Measurements from ENCODE around the gene PRKAR1B. TPM values are rescaled to one million over a fixed set of nuclear protein-coding genes. Genes with fewer than 3 reads are reported as not detected.

The PRKAR1B gene
- total RNA-seq, 1 donor from 2014 or later = 19.3 TPM

DNA sequence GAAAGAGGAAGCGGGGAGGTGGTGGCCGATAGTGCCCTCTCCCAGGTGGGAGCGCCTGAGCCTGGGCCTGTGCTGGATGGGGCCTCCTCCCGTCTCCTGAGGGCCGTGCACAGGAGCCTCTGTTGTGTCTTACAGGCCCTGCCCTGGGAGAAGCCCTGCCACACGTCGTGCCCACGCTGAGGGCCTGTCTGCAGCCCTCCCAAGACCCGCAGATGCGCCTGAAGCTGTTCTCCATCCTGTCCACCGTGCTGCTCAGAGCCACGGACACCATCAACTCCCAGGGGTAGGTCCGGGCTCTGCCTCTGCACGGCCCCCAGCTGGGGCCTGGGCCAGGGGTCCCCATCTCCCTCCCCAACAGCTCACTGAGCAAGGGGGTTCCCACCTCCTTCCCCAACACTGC is 43.3 kb upstream of the PRKAR1B start:
- no peaks in the 10 kb centered on the region for H3K9me3 ChIP-seq (ENCODE audit: control insufficient read depth in 3 of 3, low read length in 3 of 3)
- no peak overlapping the region for H3K27ac ChIP-seq (ENCODE audit: low read depth, low read length)
- H3K4me1 ChIP-seq (ENCODE audit: control insufficient read depth in 3 of 3, insufficient read depth in 3 of 3, low read length in 3 of 3) = peaks cover 17 to 23% (median 19%) of the 10 kb centered on the region in 3 donors
- peaks cover 18 to 24% (median 21%) of the 10 kb centered on the region in 3 donors for H3K36me3 ChIP-seq (ENCODE audit: control insufficient read depth in 3 of 3, insufficient read depth in 3 of 3, low read length in 3 of 3)
- H3K27me3 ChIP-seq (ENCODE audit: control insufficient read depth in 3 of 3, insufficient read depth in 3 of 3, low read length in 3 of 3) = no peaks in the 10 kb centered on the region
- H3K9ac ChIP-seq (ENCODE audit: low read depth in 1 of 3, low read length in 3 of 3) = no peak overlapping the region
- H3K4me3 ChIP-seq (ENCODE audit: low read length in 3 of 3) = no peak overlapping the region

DNA sequence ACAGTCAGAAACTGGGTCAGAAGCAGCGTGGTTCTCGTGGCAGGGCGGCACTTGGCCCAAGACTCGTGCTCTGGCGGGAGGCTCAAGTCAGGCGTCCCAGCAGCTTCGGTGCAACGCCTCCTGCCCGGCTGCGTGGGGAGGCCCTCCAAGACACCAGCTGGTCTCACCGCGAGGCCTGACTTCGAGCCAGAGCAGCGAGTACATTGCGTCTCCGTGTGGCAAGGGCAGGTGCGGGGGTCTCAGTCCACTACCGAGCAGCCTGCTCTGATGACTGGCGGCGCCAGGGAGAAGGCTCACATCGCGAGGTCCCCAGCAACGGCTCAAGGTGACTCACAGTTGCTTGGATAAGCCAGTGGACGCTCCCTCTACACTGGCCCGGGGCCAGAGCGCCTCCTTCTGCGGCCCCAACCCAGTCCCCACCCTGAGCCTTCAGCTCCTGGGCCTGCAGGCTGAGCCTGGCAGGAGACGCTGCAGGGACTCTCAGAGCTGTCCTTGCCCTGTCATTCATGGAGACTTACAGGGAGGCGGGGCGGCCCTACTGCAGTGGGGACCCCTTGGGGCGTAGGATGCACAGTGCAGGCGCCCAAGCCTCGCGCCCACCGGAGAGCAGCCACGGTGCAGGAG is 41.9 kb upstream of the PRKAR1B start:
- peaks cover 22 to 29% (median 26%) of the 10 kb centered on the region in 3 donors for H3K36me3 ChIP-seq (ENCODE audit: control insufficient read depth in 3 of 3, insufficient read depth in 3 of 3, low read length in 3 of 3)

DNA sequence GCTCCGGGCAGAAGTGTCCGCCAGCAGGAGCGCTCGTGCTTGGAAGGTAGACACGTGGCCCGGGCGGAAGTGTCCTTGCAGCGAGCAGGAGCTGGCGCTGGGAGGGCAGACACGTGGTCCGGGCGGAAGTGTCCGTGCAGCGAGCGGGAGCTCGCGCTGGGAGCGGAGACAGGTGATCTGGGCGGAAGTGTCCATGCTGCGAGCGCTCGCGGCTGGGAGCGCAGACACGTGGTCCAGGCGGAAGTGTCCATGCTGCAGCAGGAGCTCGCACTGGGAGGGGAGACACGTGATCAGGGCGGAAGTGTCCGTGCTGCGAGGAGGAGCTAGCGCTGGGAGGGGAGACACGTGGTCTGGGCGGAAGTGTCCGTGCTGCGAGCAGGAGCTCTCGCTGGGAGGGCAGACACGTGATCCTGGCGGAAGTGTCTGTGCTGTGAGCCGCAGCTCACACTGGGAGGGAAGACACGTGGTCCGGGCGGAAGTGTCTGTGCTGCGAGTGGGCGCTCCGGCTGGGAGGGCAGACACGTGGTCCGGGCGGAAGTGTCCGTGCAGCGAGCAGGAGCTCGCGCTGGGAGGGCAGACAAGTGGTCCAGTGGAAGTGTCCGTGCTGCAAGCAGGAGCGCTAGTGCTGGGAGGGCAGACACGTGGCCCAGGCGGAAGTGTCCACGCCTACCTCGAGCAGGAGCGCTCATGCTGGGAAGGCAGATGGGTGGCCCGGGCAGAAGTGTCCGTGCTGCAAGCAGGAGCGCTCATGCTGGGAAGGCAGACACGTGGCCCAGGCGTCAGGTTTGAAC is 41.1 kb upstream of the PRKAR1B start:
- H3K4me3 ChIP-seq (ENCODE audit: low read length in 3 of 3) = peak overlapping the region in 2 of 3 donors; percentile 13 to 40
- no peaks in the 10 kb centered on the region for H3K9me3 ChIP-seq (ENCODE audit: control insufficient read depth in 3 of 3, low read length in 3 of 3)
- H3K27ac ChIP-seq (ENCODE audit: low read depth, low read length) = peak overlapping the region; percentile 75

More for the DNA sequence above, 41.9 kb upstream of the PRKAR1B start:
- Histone ChIP-seq H3K27ac (ENCODE audit: low read depth, low read length) (peak overlapping the region; percentile 75), H3K27me3 (ENCODE audit: control insufficient read depth in 3 of 3, insufficient read depth in 3 of 3, low read length in 3 of 3) (no peaks in the 10 kb centered on the region), H3K4me1 (ENCODE audit: control insufficient read depth in 3 of 3, insufficient read depth in 3 of 3, low read length in 3 of 3) (peaks cover 17 to 23% (median 19%) of the 10 kb centered on the region in 3 donors), H3K9me3 (ENCODE audit: control insufficient read depth in 3 of 3, low read length in 3 of 3) (no peaks in the 10 kb centered on the region), H3K4me3 (ENCODE audit: low read length in 3 of 3) (peak overlapping the region in 2 of 3 donors; percentile 13 to 40), H3K9ac (ENCODE audit: low read depth in 1 of 3, low read length in 3 of 3) (peak overlapping the region in 2 of 3 donors; percentile 38 to 51)

DNA sequence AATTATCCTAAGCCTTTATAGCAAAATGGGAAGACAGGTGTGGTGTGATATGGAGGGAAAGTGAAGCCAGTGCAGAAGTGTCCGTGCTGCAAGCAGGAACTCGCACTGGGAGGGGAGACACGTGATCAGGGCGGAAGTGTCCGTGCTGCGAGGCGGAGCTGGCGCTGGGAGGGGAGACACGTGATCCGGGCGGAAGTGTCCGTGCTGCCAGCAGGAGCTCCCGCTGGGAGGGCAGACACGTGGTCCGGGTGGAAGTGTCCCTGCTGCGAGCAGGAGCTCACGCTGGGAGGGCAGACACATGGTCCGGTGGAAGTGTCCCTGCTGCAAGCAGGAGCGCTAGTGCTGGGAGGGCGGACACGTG is 40.5 kb upstream of the PRKAR1B start:
- H3K36me3 ChIP-seq (ENCODE audit: control insufficient read depth in 3 of 3, insufficient read depth in 3 of 3, low read length in 3 of 3) = peaks cover 25 to 30% (median 29%) of the 10 kb centered on the region in 3 donors
- no peak overlapping the region for H3K4me3 ChIP-seq (ENCODE audit: low read length in 3 of 3)
- no peak overlapping the region for H3K9ac ChIP-seq (ENCODE audit: low read depth in 1 of 3, low read length in 3 of 3)
- peak overlapping the region; percentile 75 for H3K27ac ChIP-seq (ENCODE audit: low read depth, low read length)
- no peaks in the 10 kb centered on the region for H3K27me3 ChIP-seq (ENCODE audit: control insufficient read depth in 3 of 3, insufficient read depth in 3 of 3, low read length in 3 of 3)
- H3K4me1 ChIP-seq (ENCODE audit: control insufficient read depth in 3 of 3, insufficient read depth in 3 of 3, low read length in 3 of 3) = peaks cover 17 to 23% (median 19%) of the 10 kb centered on the region in 3 donors
- no peaks in the 10 kb centered on the region for H3K9me3 ChIP-seq (ENCODE audit: control insufficient read depth in 3 of 3, low read length in 3 of 3)

More for the DNA sequence above, 41.1 kb upstream of the PRKAR1B start:
- peak overlapping the region in 1 of 3 donors; percentile 51 for H3K9ac ChIP-seq (ENCODE audit: low read depth in 1 of 3, low read length in 3 of 3)
- H3K27me3 ChIP-seq (ENCODE audit: control insufficient read depth in 3 of 3, insufficient read depth in 3 of 3, low read length in 3 of 3) = no peaks in the 10 kb centered on the region
- H3K36me3 ChIP-seq (ENCODE audit: control insufficient read depth in 3 of 3, insufficient read depth in 3 of 3, low read length in 3 of 3) = peaks cover 24 to 30% (median 27%) of the 10 kb centered on the region in 3 donors
- H3K4me1 ChIP-seq (ENCODE audit: control insufficient read depth in 3 of 3, insufficient read depth in 3 of 3, low read length in 3 of 3) = peaks cover 17 to 23% (median 19%) of the 10 kb centered on the region in 3 donors

DNA sequence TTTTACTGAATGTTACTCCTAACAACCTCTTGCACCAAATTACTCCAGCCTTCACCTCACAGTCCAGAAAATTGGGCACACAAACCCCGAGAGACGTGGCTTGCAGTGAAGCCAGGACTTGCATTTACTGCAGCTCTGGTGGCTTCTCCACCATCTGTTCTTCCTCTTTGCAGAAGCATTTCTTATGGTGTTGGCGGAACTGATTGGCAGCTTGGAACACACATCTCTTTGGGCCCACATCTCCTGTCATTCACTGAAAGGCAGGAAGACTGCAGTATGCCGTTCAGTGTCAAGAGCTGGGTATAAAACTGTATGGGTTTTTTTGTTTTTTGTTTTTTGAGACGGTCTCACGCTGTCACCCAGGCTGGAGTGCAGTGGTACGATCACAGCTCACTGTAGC is 38.3 kb upstream of the PRKAR1B start:
- Histone ChIP-seq H3K4me3 (ENCODE audit: low read length in 3 of 3) (no peak overlapping the region), H3K36me3 (ENCODE audit: control insufficient read depth in 3 of 3, insufficient read depth in 3 of 3, low read length in 3 of 3) (peaks cover 25 to 37% (median 37%) of the 10 kb centered on the region in 3 donors), H3K27me3 (ENCODE audit: control insufficient read depth in 3 of 3, insufficient read depth in 3 of 3, low read length in 3 of 3) (no peaks in the 10 kb centered on the region)

DNA sequence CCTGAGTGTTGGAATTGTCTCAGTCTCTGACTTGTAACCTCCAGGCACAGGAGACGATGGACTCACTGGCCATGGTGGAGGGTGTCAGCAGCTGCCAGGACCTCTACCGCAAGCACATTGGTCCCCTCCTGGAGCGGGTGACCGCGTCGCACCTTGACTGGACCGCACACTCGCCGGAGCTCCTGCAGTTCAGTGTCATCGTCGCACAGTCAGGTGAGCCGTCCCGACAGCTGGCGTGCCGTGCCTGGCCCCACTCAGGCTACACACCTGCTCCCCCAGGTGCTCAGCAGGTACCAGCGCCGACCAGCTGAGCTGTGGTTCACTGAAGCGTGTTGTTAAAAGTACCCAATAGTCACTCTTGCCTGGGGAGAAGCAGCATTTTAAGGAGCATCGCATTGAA is 36.7 kb upstream of the PRKAR1B start:
- no peaks in the 10 kb centered on the region for H3K27me3 ChIP-seq (ENCODE audit: control insufficient read depth in 3 of 3, insufficient read depth in 3 of 3, low read length in 3 of 3)
- no peak overlapping the region for H3K9ac ChIP-seq (ENCODE audit: low read depth in 1 of 3, low read length in 3 of 3)
- no peak overlapping the region for H3K27ac ChIP-seq (ENCODE audit: low read depth, low read length)
- no peak overlapping the region for H3K4me3 ChIP-seq (ENCODE audit: low read length in 3 of 3)
- H3K36me3 ChIP-seq (ENCODE audit: control insufficient read depth in 3 of 3, insufficient read depth in 3 of 3, low read length in 3 of 3) = peaks cover 35 to 41% (median 37%) of the 10 kb centered on the region in 3 donors
- H3K4me1 ChIP-seq (ENCODE audit: control insufficient read depth in 3 of 3, insufficient read depth in 3 of 3, low read length in 3 of 3) = peaks cover 6 to 12% (median 6%) of the 10 kb centered on the region in 3 donors
- no peaks in the 10 kb centered on the region for H3K9me3 ChIP-seq (ENCODE audit: control insufficient read depth in 3 of 3, low read length in 3 of 3)

More for the DNA sequence above, 38.3 kb upstream of the PRKAR1B start:
- no peak overlapping the region for H3K27ac ChIP-seq (ENCODE audit: low read depth, low read length)
- no peak overlapping the region for H3K9ac ChIP-seq (ENCODE audit: low read depth in 1 of 3, low read length in 3 of 3)
- peaks cover 9 to 18% (median 12%) of the 10 kb centered on the region in 3 donors for H3K4me1 ChIP-seq (ENCODE audit: control insufficient read depth in 3 of 3, insufficient read depth in 3 of 3, low read length in 3 of 3)
- H3K9me3 ChIP-seq (ENCODE audit: control insufficient read depth in 3 of 3, low read length in 3 of 3) = no peaks in the 10 kb centered on the region

DNA sequence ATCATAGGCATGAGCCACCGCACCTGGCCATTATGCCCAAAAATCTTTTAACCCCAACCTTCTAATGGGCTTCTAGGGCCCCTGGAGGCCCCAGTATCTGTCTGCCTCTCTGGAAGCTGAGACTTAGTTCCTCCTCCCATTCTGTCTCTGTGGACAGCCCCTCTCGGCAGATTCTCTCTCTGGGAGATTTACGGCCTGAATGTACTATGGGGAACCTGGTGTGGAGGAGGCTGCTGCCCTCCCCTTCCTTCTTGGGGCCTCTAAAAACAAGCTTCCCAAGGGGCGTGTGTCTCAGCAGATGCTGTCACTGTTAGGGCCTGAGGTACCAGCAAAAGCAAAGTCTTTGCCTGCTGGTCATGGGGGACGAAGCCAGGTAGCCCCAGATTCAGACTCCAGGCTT is 35.8 kb upstream of the PRKAR1B start:
- H3K9me3 ChIP-seq (ENCODE audit: control insufficient read depth in 3 of 3, low read length in 3 of 3) = no peaks in the 10 kb centered on the region
- H3K4me1 ChIP-seq (ENCODE audit: control insufficient read depth in 3 of 3, insufficient read depth in 3 of 3, low read length in 3 of 3) = peaks cover 0 to 3% (median 0%) of the 10 kb centered on the region in 3 donors
- no peak overlapping the region for H3K27ac ChIP-seq (ENCODE audit: low read depth, low read length)
- no peaks in the 10 kb centered on the region for H3K27me3 ChIP-seq (ENCODE audit: control insufficient read depth in 3 of 3, insufficient read depth in 3 of 3, low read length in 3 of 3)
- no peak overlapping the region for H3K9ac ChIP-seq (ENCODE audit: low read depth in 1 of 3, low read length in 3 of 3)
- H3K36me3 ChIP-seq (ENCODE audit: control insufficient read depth in 3 of 3, insufficient read depth in 3 of 3, low read length in 3 of 3) = peaks cover 37 to 45% (median 42%) of the 10 kb centered on the region in 3 donors
- no peak overlapping the region for H3K4me3 ChIP-seq (ENCODE audit: low read length in 3 of 3)

DNA sequence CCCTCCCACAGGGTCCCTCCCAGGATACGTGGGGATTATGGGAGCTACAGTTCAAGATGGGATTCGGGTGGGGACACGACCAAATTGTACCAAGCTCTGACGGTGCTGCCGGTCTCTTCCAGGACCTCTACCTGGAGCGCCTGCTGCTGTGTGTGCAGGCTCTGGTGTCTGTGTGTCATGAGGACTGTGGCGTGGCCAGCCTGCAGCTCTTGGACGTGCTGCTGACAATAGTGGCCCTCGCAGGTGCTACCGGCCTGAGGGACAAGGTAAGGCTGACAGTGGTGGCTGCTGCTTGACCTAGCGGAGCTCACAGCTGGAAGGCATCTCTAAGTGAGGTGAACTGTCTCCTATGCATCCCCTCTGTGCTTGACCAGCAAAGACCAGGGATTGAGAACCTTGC is 34.5 kb upstream of the PRKAR1B start:
- H3K36me3 ChIP-seq (ENCODE audit: control insufficient read depth in 3 of 3, insufficient read depth in 3 of 3, low read length in 3 of 3) = peaks cover 49 to 58% (median 55%) of the 10 kb centered on the region in 3 donors
- H3K4me1 ChIP-seq (ENCODE audit: control insufficient read depth in 3 of 3, insufficient read depth in 3 of 3, low read length in 3 of 3) = no peaks in the 10 kb centered on the region
- H3K27me3 ChIP-seq (ENCODE audit: control insufficient read depth in 3 of 3, insufficient read depth in 3 of 3, low read length in 3 of 3) = no peaks in the 10 kb centered on the region
- no peaks in the 10 kb centered on the region for H3K9me3 ChIP-seq (ENCODE audit: control insufficient read depth in 3 of 3, low read length in 3 of 3)
- no peak overlapping the region for H3K27ac ChIP-seq (ENCODE audit: low read depth, low read length)
- no peak overlapping the region for H3K9ac ChIP-seq (ENCODE audit: low read depth in 1 of 3, low read length in 3 of 3)
- no peak overlapping the region for H3K4me3 ChIP-seq (ENCODE audit: low read length in 3 of 3)

DNA sequence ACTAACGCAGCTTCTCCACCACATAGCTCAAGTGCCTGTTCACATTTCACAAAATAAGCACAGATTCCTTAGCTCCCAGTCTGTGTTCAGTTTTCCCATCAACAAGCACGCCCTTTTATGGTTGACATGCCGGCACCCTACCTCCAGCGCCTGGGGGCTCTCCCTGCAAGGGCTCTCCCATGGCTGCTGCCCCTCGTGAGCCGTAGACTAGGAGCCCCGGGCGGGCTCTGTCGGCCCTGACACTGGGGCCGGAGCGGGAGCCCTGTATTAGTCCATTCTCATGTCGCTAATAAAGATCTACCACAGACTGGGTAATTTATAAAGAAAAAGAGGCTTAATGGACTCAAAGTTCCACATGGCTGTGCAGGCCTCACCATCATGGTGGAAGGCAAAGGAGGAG is 34.0 kb upstream of the PRKAR1B start:
- Histone ChIP-seq H3K27ac (ENCODE audit: low read depth, low read length) (no peak overlapping the region), H3K4me1 (ENCODE audit: control insufficient read depth in 3 of 3, insufficient read depth in 3 of 3, low read length in 3 of 3) (no peaks in the 10 kb centered on the region), H3K9me3 (ENCODE audit: control insufficient read depth in 3 of 3, low read length in 3 of 3) (no peaks in the 10 kb centered on the region), H3K4me3 (ENCODE audit: low read length in 3 of 3) (no peak overlapping the region), H3K36me3 (ENCODE audit: control insufficient read depth in 3 of 3, insufficient read depth in 3 of 3, low read length in 3 of 3) (peaks cover 51 to 61% (median 58%) of the 10 kb centered on the region in 3 donors), H3K9ac (ENCODE audit: low read depth in 1 of 3, low read length in 3 of 3) (no peak overlapping the region), H3K27me3 (ENCODE audit: control insufficient read depth in 3 of 3, insufficient read depth in 3 of 3, low read length in 3 of 3) (no peaks in the 10 kb centered on the region)

DNA sequence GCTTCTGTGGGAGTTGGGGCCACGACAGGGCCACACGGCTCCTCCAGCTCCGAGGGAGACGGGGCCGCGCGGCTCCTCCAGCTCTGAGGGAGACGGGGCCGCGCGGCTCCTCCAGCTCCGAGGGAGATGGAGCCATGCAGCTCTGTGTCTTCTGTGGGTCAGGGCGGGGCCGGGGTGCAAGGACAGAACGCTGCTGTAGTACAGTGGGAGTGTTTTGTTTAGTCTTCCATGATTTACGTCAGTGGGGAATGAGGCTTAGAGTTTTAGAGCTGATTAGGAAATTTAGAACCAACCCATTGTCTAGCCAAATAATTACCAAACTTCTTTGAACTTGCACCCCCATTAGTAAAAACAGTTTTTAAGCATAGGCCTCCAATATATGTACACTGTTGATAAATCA is 32.9 kb upstream of the PRKAR1B start:
- Histone ChIP-seq H3K9me3 (ENCODE audit: control insufficient read depth in 3 of 3, low read length in 3 of 3) (no peaks in the 10 kb centered on the region), H3K9ac (ENCODE audit: low read depth in 1 of 3, low read length in 3 of 3) (no peak overlapping the region), H3K4me3 (ENCODE audit: low read length in 3 of 3) (no peak overlapping the region), H3K36me3 (ENCODE audit: control insufficient read depth in 3 of 3, insufficient read depth in 3 of 3, low read length in 3 of 3) (peaks cover 51 to 61% (median 59%) of the 10 kb centered on the region in 3 donors), H3K27ac (ENCODE audit: low read depth, low read length) (no peak overlapping the region), H3K4me1 (ENCODE audit: control insufficient read depth in 3 of 3, insufficient read depth in 3 of 3, low read length in 3 of 3) (no peaks in the 10 kb centered on the region), H3K27me3 (ENCODE audit: control insufficient read depth in 3 of 3, insufficient read depth in 3 of 3, low read length in 3 of 3) (no peaks in the 10 kb centered on the region)
